GM12872 (cell line): ENCODE results near the gene DIAPH1.
A peak's percentile ranks its signal among the peaks of the same experiment; 100 is the strongest.

Experiments used
- CTCF ChIP-seq: IDR thresholded peaks from 3 replicates; pipeline ENCODE4 v1.5.1; 2011; ENCODE audit warnings: low read depth, mild to moderate bottlenecking, low read length, moderate library complexity; ENCODE audit not compliant: insufficient read depth

DIAPH1 gene

GRCh38 chr5:141639357-141640050 is 20.7 kb upstream of the DIAPH1 start:
- no peak for TF ChIP-seq CTCF

GRCh38 chr5:141638771-141639170 is 20.0 kb upstream of the DIAPH1 start:
- no peak for TF ChIP-seq CTCF

- peak; percentile 64 for TF ChIP-seq CTCF
These were observed 19.1 kb upstream of the DIAPH1 start for GRCh38 chr5:141637767-141638419.

GRCh38 chr5:141637123-141637766 is 18.4 kb upstream of the DIAPH1 start:
- no peak for TF ChIP-seq CTCF

GRCh38 chr5:141636413-141637122 is 17.8 kb upstream of the DIAPH1 start, which contains the start of the genes HDAC3 and RELL2:
HDAC3 (minus strand) TSS chr5:141636849; CDS start chr5:141636790, 59 bp downstream.
RELL2 (plus strand) TSS chr5:141636997; CDS start chr5:141638226, 1,229 bp downstream.
- TF ChIP-seq CTCF, result no peak

DNA sequence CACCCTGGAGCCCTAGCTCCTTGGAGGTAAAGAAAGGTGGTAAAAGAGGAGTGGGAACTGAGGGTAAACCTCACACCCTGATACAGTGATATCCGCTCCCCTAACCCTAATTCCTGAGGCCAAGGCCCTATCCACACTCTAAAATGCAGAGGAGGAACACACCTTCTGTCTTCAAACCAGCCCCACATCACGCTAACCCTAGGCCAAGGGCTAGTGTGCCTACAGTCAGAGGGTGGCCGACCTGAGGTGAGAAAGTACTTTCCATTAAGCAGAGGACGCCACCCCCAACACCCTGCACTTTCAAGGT is 17.3 kb upstream of the DIAPH1 start:
- TF ChIP-seq CTCF, result no peak

GRCh38 chr5:141635646-141636045 is 16.8 kb upstream of the DIAPH1 start:
- no peak for TF ChIP-seq CTCF
